NCI-H2196 treated with DMSO at 0.1 percent for 48 hours (cell line): ENCODE measurements around the gene DCLK2.

Experiments used
- DNase-seq: peaks from one replicate; lab custom pipeline; 2025; ENCODE audit not compliant: unreplicated experiment; lab: John Stamatoyannopoulos, UW

Gene DCLK2

DNA sequence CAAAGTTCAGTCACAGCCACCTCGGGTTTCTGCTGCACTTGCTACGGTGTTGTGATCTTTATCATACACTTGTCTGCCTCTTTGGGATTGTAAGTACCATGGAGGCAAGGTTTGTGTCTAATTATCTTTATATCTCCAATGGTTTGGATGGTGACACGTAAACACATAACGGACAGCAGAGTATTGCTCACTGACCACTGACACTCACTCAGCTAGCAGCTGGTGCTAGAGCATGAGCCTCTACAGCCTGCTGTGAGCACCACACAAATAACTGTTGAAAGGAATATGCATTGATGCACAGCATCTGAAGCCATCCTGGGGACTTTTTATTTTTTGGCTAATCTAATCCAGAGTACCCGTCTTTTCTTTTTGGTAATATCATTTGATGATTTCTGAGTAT is 156.0 kb downstream of the DCLK2 start:
- no peak for DNase-seq

DNA sequence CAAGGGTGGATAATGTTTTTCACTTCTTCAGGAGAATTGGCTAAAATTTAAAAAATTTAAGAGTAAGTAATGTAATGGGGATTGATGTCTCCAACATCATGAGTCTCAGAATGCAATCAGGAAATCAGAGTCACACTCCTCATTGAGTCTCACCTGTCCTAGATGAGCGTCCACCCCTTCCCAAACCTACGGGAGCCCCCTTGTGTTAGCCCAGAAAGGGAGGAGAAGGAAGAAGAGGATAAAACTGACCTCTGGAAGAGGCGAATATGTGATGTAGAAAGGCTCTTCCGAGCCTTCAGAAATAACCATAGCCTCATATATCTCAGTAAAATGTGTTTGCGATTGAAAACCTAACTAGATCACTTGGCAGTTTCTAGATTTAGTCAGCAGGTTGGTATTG is 157.1 kb downstream of the DCLK2 start:
- DNase-seq, result no peak

DNA sequence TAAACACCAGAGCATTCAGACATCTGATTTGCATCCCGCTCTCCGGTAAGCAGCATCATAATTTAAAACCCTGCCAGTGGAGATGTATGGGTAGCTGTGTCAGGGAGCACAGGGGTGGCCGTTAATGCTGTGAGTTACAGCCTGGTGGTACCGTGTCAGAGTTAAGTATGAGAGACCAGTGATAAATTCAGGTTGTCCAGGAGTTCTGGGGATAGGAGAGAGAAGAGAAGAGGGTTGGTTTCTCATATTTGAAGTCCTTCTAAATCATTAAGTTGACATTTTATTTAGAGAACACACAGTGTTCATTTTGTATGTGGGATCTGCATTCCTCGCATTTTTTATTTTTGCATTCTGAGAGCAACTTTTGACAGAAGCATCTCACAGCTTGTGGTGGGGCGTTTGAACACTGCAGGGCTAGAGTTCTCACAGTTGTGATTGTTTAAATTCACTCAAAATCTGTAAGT is 157.6 kb downstream of the DCLK2 start:
- no peak for DNase-seq

DNA sequence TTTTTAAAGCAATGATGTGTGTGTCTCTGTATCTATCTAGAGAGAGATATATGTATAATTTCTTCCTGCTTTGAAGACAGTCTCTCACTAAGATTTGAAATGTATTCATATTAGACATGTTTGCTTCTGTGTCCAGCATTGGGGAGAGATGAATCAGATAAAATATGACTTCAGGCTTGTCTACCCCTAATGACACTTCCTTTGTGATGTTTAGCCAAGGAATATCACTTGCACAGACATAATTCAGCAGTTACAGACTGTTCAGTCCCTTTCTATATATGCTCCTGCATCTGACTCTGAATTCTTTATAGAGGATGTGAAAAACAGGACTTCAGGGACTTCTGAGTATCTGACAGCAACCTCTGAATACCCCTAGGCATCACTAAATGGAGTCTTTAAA is 158.4 kb downstream of the DCLK2 start:
- no peak for DNase-seq

DNA sequence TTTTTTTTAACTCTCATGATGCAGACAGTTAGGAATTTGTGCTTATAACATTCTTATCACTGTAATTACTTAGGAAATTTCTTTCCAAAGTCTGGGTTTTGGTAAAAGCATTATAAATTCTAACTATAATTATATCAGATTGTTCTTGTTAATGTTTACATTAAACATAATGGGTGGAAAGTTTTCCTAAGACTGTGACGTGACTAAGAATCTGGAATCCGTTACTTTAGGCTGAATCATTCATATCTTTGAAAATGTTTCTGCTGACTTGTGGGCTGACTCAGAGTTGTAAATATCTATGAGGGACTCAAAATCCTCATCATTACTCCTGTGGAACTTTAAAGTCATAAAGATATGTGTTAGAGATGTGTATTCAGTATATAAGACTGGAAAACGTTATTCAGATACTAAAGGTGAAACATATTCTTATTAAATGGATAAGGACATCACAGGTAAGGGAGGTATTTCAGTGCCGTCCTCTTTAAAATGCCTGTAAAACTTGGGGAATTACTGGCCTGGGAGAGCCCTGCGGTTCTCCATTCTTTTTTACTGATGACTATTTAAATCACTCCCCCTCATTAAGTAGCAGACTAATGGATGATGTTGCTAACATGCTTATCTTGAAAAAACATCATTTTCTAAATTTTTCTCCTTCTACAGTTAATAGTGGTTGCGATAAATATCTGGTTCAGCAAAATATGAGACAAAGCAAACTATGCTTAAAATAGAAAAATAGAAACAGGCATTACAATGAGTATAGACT is 159.0 kb downstream of the DCLK2 start:
- no peak for DNase-seq

DNA sequence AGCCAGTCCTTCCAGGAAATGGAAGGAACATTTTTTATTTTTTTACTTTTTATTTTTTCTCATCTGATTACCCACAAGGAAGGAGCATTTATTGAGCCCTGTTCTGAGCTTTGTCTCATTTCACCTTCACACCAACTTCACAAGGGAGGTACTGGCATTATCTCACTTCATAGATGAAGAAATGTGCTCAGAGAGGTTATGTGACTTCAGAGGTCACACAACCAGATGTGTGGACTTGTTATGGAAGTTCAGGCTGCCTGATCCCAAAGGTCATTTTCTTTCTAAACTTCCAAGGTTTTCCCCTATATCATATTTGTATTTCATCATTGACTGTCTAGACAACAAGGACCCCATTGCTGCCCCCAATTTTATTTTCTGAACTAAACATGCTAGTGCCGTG is 160.3 kb downstream of the DCLK2 start:
- DNase-seq, result no peak

DNA sequence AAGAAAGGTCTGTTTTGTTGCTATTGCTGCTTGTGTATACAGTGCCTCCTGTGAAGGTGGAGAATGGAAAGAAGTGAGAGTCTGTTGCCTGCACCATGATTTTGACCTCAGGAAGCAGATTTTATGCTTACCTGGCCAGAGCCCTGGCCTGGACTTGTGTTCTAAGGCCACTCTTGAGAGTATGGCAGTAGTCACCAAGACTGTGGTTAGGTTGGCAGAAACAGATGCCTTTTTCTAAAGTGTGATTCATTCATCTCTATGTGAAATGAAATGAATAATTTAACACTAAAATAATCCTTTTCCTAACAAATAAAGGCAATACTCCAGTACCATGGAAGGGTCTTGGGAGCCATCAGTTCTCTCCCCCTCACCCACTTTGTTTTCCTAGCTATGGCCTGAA is 161.8 kb downstream of the DCLK2 start:
- no peak for DNase-seq

DNA sequence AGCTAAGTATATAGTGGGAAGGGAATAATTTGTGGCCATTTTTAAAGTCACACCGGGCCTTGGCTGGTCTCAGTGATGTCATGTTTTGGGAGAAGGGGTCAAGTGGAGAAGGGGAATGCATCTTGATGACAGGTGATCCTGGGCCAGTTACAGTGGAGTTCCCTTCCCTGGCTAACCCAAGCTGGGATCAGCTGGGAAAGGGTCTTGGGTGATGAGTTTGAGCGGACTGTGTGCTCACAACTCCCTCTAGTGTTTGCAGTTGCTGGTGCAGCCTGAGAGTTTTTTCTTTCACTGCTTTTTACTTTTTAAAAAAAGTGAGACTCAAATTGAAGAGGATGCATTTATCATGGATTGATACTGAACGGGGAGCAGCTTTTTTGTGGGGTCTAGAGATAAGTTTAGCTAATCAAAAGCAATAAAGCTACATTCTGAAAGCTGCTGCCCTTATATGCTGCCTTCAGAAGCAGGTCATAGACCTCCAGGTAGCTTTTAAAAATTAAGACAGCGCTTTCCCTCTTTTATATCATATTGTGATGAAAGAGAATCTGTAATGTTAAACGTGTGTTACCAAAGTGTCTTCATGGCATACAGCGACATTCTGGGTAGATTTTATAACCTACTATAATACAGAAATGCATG is 164.7 kb downstream of the DCLK2 start:
- DNase-seq, result no peak

DNA sequence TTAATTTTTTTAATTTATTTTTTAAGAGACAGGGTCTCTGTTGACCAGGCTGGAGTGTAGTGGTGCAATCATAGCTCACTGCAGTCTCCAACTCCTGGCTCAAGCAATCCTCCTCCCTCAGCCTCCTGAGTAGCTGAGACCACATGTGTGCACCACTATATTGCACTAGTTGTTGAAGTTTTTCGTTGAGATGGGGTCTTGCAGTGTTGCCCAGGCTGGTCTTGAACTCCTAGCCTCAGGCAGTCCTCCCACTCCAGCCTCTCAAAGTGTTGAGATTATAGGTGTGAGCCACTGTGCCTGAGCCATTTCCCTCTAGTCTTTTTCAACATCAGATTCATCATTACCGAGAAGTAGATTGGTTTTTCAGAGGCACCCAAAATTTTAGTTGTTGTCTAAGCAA is 165.7 kb downstream of the DCLK2 start:
- DNase-seq, result no peak

DNA sequence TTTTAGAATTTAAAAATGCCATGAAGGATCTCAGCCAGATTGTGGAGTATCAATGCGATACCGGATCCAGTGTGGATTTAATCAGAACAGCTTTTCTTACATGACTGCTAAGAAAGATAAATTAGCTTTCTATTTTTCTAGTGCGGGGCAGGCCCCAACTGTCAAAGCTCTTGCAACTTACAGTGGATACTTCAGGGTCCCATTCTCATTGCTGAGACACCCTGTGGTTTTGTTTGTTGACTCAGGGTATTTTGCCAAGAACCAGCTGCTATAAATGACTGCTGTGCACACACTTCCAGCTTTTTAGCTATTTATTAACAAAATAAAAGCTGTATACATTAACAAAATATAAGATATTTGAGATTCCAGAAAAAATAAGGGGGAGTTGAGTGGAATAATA is 166.4 kb downstream of the DCLK2 start:
- DNase-seq, result no peak

DNA sequence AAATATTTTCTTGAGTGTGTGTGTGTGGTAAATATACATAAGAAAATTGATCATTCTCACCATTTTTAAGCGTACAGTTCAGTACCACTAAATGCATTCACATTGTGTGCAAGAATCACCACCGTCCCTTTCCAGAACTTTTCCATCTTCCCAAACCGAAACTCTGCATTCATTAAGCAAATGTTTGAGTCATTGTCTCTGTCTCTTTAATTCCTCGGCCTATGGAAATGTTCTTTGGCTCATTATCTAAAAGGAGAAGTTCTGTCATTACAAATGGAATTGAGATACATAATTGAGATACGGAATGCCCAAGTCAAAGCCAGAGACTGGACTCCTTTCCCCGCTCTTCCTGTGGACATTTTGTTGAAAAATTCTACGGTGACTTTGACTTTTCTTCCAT is 168.9 kb downstream of the DCLK2 start:
- DNase-seq, result no peak

DNA sequence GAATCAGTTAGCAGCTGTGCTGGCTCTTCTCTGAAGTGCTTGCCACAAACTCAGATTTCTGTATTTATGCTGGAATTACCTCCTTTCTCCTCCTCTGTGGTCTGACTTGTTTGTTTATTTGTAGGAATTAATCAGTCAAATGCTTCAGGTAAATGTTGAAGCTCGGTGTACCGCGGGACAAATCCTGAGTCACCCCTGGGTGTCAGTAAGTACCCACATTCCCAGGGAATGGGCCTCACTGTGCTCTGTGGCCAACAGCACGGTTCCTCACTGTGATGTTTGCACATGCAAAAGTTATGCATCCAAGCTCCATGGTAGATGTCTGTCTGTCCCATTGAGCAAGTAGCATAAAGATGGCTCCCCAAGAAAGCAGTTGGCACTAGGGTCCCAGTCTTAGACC is 169.9 kb downstream of the DCLK2 start:
- no peak for DNase-seq

DNA sequence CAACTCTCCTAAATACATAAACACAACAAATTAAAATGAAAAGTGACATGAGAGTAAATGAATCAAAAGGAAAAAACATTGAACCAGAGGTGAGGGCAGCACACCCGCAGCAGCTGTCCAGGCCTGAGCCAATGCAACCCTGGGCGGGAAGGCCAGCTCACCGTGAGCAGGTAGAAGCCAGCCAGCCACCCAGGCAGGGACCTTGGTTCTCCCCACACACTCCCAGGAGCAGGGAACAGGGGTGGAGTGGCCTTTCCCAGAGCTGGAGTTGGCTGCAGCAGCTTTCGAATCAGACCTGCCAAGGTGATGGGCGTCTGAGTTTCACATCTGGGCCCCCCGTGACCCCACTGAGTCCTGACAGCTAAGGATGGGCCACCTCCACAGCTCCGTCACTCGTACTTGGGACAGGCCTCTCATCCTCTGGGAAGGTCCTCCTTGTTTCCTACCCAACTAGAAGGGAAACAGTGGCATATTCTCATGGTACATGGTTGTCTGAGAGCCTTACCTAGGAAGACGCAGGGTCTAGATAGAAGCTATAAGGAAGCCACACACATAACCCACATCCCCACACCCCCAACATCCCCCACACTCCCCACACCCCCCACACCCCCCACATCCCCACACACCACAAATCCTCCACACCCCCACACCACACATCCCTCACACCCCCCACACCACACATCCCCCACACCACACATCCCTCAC is 172.2 kb downstream of the DCLK2 start:
- DNase-seq, result no peak

DNA sequence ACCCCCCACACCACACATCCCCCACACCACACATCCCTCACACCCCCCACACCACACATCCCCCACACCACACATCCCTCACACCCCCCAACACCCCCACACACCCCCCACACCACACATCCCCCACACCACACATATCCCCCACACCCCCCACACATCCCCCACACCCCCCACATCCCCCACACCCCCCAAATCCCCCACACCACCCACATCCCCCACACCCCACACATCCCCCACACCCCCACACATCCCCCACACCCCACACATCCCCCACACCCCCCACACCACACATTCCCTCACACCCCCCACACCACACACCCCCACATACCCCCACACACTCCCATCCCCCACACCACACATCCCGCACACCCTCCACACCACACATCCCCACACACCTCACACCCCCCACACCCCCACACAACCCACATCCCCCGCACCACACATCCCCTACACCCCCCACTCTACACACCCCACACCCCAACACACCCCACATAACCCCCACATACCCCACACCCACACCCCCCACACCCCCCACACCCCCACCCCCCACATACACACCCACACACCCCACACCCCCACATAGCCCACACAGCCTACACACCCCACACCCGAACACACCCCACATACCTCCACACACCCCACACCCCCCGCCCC is 172.9 kb downstream of the DCLK2 start:
- no peak for DNase-seq

DNA sequence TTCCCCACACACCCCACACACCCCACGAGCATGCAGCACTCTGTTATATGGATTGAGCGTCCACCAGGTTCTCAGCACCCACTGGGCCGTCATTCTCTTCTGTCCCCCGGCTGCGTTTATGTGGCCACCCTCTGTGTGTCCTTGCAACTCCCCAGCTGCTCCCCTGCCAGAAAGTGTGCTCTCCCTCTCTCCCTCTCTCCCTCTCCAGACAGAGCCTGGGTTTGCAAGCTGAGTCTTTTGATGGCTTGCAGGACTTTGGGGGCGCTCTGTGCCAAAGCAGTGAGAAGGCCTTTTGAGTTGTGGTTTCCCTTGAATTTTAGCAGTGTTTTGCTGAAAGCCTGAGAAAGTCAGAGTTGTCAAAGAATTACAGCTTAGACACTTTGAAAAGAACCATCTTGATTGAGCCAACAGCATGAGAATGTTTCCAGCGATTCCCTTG is 173.5 kb downstream of the DCLK2 start:
- DNase-seq, result no peak

DNA sequence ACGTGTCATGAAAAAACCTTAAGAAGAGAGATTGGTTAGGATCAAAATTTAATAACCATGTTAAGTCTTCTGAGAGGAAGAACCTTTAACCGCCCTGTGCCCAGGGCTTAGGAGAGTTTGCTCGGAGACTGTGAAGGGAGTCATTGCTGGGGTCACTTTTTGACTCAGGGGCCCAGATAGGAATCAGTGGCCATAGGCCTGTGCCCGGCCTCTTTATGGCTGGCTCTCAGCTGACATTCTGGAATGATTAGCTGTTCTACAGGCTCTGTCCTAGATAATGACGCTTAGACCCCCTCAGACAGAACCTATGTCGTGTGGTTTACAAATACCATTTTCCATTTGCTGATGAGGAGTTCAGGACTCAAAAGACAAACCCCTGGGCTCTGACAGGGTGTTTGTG is 174.1 kb downstream of the DCLK2 start:
- no peak for DNase-seq

DNA sequence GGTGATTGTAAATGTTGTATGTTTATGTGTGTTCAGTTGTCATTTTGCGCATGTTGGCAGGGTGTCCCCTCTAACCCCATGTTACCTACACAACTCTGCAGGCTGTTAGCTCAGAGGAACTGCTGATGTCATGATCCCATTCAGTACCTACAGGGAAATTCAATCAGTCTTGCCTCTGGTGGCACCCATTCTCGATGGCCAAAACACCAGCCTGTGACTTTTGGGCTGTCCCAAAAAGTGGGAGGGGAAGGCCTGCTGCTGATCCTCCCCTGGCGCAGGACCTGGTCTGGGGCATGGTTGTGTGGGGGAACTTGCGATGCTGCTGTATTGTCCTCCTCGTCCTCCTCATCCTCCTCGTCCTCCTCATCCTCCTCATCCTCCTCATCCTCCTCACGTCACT is 174.5 kb downstream of the DCLK2 start:
- no peak for DNase-seq

DNA sequence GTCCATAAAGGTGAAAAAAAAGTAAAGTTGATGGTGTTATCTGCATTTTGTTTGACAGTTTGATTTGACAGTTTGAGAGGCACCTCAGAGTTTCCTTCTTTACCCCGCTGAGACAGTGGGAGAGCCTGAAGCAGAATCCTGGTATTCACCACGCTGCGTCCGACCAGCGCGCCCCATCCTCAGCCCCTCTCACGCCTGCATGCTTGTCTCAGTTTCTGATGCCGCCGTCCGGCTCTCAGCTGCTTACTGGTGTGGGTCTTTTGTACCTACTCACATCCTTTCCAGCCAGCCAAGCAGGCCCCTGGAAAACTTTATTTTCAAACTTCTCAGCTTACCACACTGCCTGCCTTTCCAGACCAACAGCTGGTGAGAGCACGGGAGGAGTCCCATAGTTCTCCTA is 175.2 kb downstream of the DCLK2 start:
- no peak for DNase-seq

DNA sequence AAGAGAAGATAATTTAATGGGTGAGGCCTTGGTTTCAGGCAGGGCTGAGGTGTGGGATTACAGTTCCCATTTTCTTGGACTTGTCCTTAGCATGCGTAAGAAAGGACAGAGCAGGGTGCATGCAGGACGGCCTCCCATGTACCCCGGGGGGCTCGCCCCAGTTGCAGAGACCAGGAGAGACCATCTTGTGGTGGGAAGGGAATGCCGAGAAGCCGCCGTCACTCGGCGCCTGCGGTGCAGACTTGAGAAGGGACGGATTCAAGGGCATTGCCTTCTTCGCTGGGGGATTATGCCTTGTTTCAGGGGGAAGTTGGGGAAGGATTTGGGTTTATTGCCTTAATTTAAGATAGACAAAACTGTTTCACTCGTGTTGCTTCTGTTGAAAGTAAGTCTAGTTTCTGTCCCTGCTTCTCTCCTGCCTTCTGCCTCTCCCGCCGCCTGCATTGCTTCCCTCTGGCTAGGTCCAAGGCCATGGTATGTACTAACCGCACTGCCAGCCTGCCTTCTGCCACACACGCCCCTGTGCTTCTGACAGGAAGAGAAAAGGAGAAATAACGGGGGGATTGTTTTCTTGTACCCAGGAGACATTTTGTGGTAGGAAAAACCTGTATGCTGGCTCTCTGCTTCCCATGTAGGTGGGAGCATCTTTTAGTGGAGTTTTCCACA is 175.9 kb downstream of the DCLK2 start:
- DNase-seq, result no peak

DNA sequence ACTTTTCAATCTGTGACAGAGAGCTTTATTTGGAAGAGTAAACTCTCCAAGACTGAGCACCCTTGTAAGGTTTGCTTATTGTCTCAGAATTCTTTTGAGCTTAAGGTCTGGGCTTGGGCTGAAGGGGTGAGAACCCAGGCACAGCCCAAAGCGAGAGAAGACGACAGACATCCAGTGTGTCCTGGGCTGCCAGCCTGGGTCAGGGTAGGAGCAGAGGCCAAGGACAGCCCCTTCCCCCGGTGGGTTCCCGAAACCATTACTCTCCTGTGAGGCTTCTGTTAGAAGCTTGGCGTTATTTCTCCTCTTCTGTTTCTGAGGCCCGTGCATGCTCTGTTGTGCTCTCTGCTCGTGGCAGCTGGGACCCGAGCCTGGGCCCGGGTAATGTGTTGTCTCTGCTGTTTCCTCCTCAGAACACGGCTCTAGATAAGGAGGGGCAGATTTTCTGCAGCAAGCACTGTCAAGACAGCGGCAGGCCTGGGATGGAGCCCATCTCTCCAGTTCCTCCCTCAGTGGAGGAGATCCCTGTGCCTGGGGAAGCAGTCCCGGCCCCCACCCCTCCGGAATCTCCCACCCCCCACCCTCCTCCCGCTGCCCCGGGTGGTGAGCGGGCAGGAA is 177.5 kb downstream of the DCLK2 start:
- DNase-seq, result no peak

DNA sequence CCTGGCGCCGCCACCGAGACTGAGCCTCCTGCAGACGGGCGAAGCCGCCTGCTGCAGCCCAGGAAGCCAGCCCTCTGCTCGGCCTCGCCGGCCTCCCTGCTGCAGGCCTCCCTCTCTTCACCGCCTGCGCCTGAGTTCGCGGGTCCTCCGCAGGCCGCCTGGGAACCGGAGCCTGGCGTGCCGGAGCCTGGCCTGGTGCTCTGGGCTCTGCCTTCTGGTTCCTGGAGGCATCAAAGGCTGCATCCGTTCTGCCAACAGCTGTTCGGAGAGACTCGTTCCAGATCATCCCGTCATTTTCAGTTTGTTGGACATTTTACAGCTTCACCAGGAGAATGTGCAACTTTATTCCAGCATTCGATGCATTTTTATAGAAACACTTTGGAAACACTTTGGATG is 178.0 kb downstream of the DCLK2 start:
- no peak for DNase-seq
